HL-60/S4 treated with retinoic acid at 250 ng/mL for 4 days and 3 days (cell line): ENCODE measurements around the gene SNX9.
"Not testable (repeated sequence)": the region's sequence is repeated elsewhere in the genome, so short reads cannot be mapped to it uniquely, and the experiment has no call there.

Experiments used
- in situ Hi-C: fragments of 300-500 bp; cut with MboI; formaldehyde crosslinking; loops from 2 replicates; pipeline ENCODE4 v1.7.0; 2022; ENCODE audit warnings: low sequenced_read_pairs

The SNX9 gene

GRCh38 chr6:157823001-157823527 lies at the start of gene SNX9:
Gene SNX9 (plus strand): TSS chr6:157823246. CDS start chr6:157823435, 189 bp downstream.
- in situ Hi-C loops = no loop called here

DNA sequence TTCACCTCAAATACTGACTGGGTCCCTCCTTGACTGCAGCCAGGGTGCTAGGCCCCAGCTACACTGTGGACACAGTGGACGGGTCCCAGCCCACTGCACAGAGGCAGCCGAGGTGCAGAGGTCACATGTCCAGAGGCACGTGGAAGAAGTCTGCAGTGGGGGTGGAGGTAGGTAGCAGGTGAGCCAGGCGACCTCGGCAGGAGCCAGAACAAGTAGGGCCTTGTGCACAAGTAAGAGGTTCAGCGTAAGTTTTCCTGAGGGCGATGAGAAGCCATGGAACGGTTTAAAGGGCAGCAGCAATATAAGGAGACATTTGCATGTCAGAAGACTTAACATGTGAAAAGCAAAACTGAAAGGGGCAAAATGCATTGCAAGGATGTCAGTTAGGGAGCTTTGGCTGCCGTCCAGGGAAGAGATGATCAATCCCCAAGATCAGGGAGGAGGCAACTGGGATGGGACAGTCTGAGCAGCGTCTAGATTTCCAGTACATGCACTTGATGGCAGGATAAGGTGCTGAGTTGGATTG lies 49.7 kb upstream of the SNX9 start:
- in situ Hi-C loops = no loop called here

- in situ Hi-C loops = no loop called here
Measured at GRCh38 chr6:157774153-157775135, 48.6 kb upstream of the SNX9 start.

DNA sequence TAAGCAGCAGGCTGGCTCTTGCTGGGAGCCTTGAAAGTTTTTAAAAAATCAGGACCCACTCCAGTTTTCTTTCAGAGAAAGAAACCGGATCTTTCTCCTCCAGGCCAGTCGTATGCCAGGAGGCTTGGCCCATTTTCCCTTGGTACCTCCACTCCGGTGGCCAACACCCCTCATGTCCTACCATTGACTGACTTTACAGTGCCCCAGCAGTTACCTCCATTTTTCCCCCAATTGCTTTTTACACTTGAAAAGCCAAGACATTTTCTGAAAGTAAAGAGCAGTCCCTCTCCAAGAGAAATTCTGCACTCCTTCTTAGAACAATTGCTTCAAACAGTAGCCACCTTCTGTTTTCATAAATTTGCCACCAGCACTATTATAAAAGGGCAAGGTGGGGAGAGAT lies 47.7 kb upstream of the SNX9 start:
- in situ Hi-C loops = no loop called here

DNA sequence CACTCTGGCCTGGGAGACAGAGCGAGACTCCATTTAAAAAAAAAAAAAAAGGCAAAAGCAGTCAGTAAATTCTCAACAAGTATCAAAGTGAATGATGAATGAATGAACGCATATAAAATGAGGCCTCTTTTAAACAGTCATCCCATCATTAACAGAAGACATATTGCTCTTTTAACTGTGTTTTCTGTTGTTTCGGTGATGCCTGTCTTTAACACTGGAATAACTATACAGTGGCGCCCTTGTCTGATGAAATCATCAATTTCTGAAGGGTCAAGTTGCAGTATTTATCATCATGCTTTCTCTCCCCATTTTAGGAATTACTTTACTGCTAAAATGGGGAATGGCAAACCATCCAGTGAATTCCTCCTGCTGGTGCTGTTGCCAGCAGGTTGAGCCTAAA lies 45.7 kb upstream of the SNX9 start:
- in situ Hi-C loops = no loop called here

DNA sequence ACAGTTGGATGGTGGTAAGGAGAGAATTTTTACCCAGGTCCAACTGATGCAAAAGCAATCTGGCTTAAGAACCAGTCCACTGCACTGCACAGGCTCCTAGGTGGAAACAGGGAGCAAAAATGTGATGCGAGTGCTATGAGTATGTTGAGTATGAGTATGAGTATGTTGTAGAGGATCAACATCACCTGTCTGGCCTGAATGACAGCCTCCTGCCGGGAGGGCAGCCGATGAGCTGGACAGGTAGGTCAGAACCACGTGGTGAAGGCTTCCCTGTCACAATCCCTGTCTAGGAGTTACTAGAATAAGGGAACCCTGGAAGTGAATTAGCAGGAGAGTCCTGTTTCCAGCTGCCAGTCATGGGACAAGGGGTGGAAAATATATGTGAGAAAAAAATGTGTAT lies 44.3 kb upstream of the SNX9 start:
- in situ Hi-C loops = no loop called here

DNA sequence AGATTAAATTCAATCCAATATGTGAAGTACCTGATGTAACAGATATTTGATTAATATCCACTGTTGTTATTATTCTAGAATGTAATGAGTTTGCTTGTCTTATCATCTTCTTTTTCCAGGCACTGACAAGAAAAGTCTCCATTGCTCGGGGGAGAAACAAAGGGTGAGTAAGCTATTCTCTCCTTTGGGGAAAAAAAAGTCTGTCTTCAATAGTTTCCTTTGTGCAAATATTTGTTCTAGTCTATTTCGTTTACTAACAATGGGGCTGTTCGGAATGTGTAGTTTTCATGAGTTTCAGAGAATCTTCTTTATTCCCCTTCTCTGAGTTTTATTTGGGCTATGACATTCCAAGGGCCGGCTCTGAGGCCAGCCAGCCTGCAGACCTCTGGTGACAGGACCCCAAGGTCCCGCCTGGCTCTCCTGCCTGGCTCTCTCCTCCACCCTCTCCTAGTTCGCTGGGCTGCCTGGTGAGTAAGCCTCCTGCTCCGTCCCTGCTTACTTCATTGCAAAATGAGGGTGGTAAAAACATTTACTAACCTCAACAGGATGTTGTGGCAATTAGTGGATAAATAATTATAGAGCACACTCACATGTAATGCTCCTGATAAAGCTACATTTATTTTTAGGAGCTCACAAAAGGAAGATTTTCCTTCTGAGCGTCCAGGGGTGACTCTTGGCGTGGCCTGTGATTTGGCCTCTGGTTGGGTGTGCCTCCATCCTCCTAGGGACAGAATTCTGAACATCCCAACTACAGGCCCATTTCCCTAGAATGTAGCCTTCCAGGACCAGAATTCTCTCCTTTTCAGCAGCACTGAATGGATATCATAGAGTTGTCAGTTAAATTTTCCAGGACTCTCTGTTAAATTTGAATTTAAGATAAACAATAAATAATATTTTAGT lies 43.1 kb upstream of the SNX9 start:
- in situ Hi-C loops = no loop called here

DNA sequence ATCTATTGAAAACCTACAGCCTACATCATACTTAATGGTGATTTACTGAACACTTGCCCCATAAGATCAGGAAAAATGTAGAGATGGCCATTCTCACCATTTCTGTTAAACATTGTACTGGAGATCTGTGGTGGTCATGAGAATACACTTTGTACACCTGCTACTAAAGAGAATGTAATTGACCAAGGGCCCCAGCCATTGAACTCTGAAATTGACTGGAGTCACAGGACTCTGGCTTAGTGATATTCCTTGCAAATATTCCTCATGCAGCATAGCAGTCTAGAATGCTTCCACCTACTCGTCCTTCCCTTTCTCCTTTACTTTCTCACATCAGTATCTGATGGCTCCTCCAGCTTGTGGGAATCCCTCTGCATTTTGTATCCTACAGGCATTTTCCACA lies 37.4 kb upstream of the SNX9 start:
- in situ Hi-C loops = no loop called here

GRCh38 chr6:157786221-157786620 lies 36.8 kb upstream of the SNX9 start:
- in situ Hi-C loops = no loop called here

GRCh38 chr6:157787080-157787479 lies 36.0 kb upstream of the SNX9 start:
- in situ Hi-C loops = no loop called here

GRCh38 chr6:157788180-157788579 lies 34.9 kb upstream of the SNX9 start:
- in situ Hi-C loops = no loop called here

GRCh38 chr6:157789297-157789696 lies 33.7 kb upstream of the SNX9 start:
- in situ Hi-C loops = no loop called here

- in situ Hi-C loops = no loop called here
Measured at GRCh38 chr6:157789861-157790260, 33.2 kb upstream of the SNX9 start.

DNA sequence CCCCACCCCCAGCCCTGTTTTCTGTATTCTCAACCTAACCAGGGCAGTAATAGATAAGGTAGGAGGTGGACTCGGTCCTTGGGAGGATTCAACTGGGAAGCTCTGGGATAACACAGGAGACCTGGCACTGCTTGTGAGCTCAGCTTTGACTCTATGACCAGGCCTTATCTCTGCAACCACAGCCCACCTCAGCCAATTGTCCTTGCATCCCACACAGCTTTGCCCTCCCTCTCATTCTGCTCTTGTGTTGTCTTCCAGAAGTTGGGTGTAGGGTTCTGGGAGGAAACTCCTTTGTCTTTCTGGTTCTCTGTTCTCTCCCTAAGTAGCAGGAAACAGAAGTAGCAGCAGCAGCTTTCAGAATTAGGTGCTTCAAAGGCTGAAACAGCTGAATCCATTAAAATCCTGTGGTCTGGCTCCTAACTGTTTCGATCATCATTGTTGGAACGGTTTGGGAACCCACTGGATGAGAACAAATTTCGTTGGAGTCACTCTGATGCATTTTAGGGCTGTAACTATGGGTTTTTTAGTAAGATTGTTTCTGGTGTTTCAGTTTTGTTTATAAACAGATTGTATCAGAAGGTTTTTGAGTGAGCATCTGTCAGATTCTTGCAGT lies 32.4 kb upstream of the SNX9 start:
- in situ Hi-C loops = no loop called here

DNA sequence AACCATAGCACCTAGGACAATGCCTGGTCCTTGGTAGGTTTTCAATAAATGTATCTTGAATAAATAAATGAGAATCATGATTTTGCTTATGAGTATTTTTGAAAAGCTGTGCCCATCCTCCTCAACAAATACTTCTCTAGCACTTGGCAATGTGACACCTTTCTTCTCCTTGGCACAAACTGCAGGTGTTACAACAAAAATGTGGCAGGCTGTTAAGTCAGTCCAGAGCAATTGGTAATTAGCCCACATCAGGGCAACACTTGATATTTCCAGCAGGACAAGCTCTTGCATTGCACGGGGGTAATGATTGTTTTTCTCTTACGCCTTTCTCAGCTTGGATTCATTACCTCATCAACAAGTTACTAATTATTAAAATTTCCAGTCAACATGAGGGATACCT lies 31.6 kb upstream of the SNX9 start:
- in situ Hi-C loops = no loop called here

GRCh38 chr6:157792671-157793070 lies 30.4 kb upstream of the SNX9 start:
- in situ Hi-C loops = no loop called here

- in situ Hi-C loops = not testable (repeated sequence)
Measured at GRCh38 chr6:157794012-157794411, 29.0 kb upstream of the SNX9 start.

DNA sequence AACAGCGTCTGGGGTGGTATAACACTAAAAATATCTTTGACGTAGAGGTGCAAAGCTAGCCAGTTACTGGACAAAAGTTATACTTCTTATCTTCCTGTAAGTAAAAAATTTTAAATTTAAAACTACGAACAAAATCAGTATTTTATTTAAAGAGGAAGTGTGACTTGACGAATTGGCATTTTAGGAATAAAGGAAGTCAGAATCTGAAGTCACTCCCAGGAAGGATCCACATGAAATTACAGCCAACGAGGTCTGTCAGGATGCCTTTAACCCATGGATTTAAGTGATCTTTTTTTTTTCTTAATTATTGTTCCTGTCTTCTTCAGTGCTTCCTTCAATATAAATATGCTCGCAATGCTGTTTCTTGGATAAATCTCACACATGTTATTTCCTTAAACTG lies 27.2 kb upstream of the SNX9 start:
- in situ Hi-C loops = no loop called here

DNA sequence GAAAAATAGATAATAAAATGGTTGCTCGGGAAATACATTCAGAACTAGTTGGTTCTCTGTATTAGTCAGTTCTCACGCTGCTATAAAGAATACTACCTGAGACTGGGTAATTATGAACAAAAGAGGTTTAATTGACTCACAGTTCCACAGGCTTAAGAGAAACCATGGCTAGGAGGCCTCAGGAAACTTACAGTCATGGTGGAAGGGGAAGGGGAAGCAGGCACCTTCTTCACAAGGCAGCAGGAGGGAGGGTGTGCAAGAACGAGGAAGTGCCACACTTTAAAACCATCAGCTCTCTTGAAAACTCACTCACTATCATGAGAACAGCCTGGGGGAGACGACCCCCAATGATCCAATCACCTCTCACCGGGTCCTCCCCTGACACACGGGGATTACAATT lies 24.2 kb upstream of the SNX9 start:
- in situ Hi-C loops = no loop called here

GRCh38 chr6:157799561-157799960 lies 23.5 kb upstream of the SNX9 start:
- in situ Hi-C loops = not testable (repeated sequence)
